Thoracic aorta (tissue), 2 donors: Measurements from ENCODE around the gene SSRP1. TPM values are rescaled to one million over a fixed set of nuclear protein-coding genes. Genes with fewer than 3 reads are reported as not detected.

Experiments
- ATAC-seq: fragments of 150-250 bp; one replicate; pipeline ENCODE4 v1.8.0; 2017; ENCODE audit warnings: low read depth; ENCODE audit not compliant: insufficient number of reproducible peaks, low FRiP score
- DNase-seq: peaks from one replicate; pipeline ENCODE4 v3.0.0-alpha.2; 2020; ENCODE audit warnings: low spot score
- H3K27ac ChIP-seq, 2 donors: fragments of 200-600 bp; sonication (generic); 1 replicate in 1 of 2; 2 replicates in 1 of 2; pipeline ENCODE4 v1.5.1; 2016; ENCODE audit warnings: mild to moderate bottlenecking in 2 of 2, moderate library complexity in 2 of 2
- H3K27me3 ChIP-seq: fragments of 200-600 bp; sonication (generic); replicated peaks from 2 replicates; pipeline ENCODE4 v1.6.0; 2016; ENCODE audit warnings: mild to moderate bottlenecking; ENCODE audit not compliant: insufficient read depth
- H3K36me3 ChIP-seq: fragments of 200-600 bp; sonication (generic); one replicate; pipeline ENCODE4 v1.5.1; 2016
- H3K4me1 ChIP-seq, 2 donors: fragments of 200-600 bp; sonication (generic); 1 replicate in 1 of 2; 2 replicates in 1 of 2; pipeline versions ENCODE4 v1.5.1 to v1.6.0; 2016; ENCODE audit warnings: low read depth in 2 of 2, mild to moderate bottlenecking in 1 of 2; ENCODE audit not compliant: control insufficient read depth in 1 of 2
- H3K4me3 ChIP-seq: fragments of 200-600 bp; sonication (generic); 2 replicates; pipeline ENCODE4 v1.5.1; 2016; ENCODE audit warnings: mild to moderate bottlenecking
- H3K9me3 ChIP-seq: fragments of 200-600 bp; sonication (generic); 2 replicates; pipeline ENCODE4 v1.5.1; 2016
- total RNA-seq, 2 donors: library from RNA; depleted of rRNA; stranded (reverse); fragments of >200 nt; gene quantifications; one replicate each; pipeline versions ENCODE4 v1.1.0 to v1.2.3, GENCODE V29; 2016
- TF ChIP-seq, protein P1 (sequence below): fragments of 200-600 bp; sonication (generic); IDR thresholded peaks from one replicate; pipeline ENCODE4 v1.5.1; 2019; ENCODE audit warnings: antibody characterized with exemption

SSRP1 gene
- total RNA-seq, 2 donors from 2014 or later = 42.0 to 51.4 TPM

DNA sequence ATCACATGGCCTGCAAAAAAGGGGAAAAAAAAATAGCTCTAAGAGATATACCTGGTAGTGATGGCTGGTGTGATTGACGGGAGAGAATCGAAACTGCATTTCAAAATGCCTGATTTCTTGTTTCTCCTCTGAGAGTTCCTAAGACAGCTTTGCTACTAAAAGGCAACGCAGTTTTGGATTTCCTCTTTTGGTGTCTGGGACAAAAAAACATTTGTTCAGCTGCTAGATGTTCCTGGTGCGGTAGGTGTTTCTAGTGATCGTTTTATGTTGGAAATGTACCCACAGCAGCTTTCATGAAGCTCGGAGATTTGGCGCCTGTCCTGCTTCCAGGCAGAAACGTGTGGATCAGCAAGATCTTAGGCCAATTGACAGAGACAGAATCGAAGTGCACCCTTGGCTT is 20.6 kb upstream of the SSRP1 start:
- Histone ChIP-seq H3K36me3 (no peaks in the 10 kb centered on the region), H3K4me1 (no peaks in the 10 kb centered on the region), H3K9me3 (no peaks in the 10 kb centered on the region), H3K4me3 (no peak overlapping the region), H3K27ac (no peak overlapping the region), H3K27me3 (no peaks in the 10 kb centered on the region)
- DNase-seq = no peak
- no peak for ATAC-seq
- TF ChIP-seq, protein P1, sequence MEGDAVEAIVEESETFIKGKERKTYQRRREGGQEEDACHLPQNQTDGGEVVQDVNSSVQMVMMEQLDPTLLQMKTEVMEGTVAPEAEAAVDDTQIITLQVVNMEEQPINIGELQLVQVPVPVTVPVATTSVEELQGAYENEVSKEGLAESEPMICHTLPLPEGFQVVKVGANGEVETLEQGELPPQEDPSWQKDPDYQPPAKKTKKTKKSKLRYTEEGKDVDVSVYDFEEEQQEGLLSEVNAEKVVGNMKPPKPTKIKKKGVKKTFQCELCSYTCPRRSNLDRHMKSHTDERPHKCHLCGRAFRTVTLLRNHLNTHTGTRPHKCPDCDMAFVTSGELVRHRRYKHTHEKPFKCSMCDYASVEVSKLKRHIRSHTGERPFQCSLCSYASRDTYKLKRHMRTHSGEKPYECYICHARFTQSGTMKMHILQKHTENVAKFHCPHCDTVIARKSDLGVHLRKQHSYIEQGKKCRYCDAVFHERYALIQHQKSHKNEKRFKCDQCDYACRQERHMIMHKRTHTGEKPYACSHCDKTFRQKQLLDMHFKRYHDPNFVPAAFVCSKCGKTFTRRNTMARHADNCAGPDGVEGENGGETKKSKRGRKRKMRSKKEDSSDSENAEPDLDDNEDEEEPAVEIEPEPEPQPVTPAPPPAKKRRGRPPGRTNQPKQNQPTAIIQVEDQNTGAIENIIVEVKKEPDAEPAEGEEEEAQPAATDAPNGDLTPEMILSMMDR = no peak

DNA sequence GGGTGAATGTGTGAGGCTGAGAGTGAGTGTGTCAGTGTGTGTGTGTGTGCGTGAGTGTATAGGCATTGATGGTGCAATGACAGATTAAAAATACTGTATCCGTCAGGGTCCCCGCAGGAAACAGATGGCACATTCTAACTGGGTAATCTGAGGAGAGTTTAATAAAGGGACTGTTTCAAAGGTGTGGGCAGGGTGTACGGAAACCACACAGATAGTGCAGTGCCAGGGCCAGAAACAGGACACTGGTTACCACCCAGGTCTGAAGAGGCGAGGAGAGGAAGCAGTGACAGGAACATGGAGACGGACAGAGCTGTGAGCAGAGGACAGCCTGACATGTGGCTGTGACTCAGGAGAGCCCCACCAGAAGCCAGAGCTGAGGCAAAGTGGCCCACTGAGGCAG is 19.0 kb upstream of the SSRP1 start:
- TF ChIP-seq, protein P1 = no peak
- Histone ChIP-seq H3K27me3 (no peaks in the 10 kb centered on the region), H3K27ac (no peak overlapping the region), H3K36me3 (no peaks in the 10 kb centered on the region), H3K9me3 (no peaks in the 10 kb centered on the region), H3K4me1 (no peaks in the 10 kb centered on the region), H3K4me3 (no peak overlapping the region)
- DNase-seq = no peak
- no peak for ATAC-seq

DNA sequence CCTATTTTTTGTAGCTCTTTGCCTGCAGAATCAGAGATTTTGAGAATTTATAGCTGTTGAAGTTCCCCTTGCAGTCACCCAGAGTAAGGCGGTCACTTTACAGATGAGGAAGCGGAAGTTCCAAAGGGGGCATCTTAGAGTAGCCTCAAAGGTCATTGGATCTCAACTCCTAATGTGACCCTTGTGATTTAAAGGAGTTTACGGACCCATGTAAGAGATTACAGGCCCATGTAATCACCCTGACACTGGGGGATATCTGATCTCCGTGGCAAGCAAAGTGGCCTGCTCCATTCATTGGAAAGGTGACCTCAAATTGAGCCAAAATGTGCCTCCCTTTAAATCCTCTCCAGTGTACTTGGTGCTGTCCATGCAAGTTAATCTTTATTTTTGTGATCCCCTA is 18.2 kb upstream of the SSRP1 start:
- no peaks in the 10 kb centered on the region for H3K9me3 ChIP-seq
- DNase-seq = no peak
- TF ChIP-seq, protein P1 = no peak
- no peaks in the 10 kb centered on the region for H3K36me3 ChIP-seq
- H3K27ac ChIP-seq = no peak overlapping the region
- H3K4me1 ChIP-seq = no peaks in the 10 kb centered on the region
- no peaks in the 10 kb centered on the region for H3K27me3 ChIP-seq
- no peak overlapping the region for H3K4me3 ChIP-seq
- no peak for ATAC-seq

DNA sequence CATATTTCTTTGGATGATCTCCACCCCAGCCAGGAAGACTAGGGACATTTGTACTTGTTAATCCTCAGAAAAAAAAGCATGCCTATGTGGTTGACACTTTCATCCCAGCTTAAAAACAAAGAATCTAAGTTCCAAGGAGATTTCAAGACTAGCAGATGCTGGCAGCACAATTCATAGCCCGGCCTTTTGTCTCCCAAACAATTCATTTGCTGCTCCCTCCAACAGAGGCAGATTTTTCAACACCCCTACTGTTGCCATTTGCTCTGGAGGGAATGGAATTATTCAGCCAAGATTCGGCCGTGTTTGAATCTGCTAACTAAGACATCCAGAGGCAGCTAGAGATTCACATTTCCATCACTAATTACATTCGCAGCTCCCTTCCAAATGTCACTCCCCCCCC is 17.8 kb upstream of the SSRP1 start:
- TF ChIP-seq, protein P1 = no peak
- no peak overlapping the region for H3K27ac ChIP-seq
- no peaks in the 10 kb centered on the region for H3K27me3 ChIP-seq
- H3K9me3 ChIP-seq = no peaks in the 10 kb centered on the region
- no peak for ATAC-seq
- no peaks in the 10 kb centered on the region for H3K36me3 ChIP-seq
- DNase-seq = no peak
- H3K4me3 ChIP-seq = no peak overlapping the region
- H3K4me1 ChIP-seq = no peaks in the 10 kb centered on the region

DNA sequence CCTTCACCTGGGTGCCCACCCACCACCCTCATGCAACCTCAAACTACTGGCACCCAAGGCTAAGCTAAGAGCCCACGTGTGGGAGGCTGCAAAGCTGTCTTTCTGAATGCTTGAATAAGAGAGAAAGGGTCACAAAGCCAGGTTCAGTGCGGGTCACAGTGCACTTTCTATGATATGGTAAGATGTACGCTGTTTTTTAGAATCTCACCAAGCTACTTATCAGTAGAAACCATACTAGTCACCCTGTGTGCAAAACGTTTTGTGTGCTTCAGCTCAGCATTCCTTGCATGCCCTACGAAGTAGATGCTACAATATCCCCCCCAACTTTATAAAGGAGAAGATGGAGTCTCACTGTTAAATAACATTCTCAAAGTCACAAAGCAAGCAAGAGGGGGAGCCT is 17.3 kb upstream of the SSRP1 start:
- no peak for ATAC-seq
- Histone ChIP-seq H3K27me3 (no peaks in the 10 kb centered on the region), H3K4me3 (no peak overlapping the region), H3K27ac (no peak overlapping the region), H3K4me1 (no peaks in the 10 kb centered on the region), H3K9me3 (no peaks in the 10 kb centered on the region), H3K36me3 (no peaks in the 10 kb centered on the region)
- TF ChIP-seq, protein P1 = no peak
- DNase-seq = no peak
